ENCODE results near the gene ROCK2.

ROCK2 gene

GRCh38 chr2:11344342-11344955 lies at the start of gene ROCK2:
ROCK2 (minus strand) TSS chr2:11344636; CDS start chr2:11344136, 500 bp downstream.
- peak; percentile 73 for DNase-seq

- DNase-seq, result no peak
Observed at GRCh38 chr2:11393711-11394236, 49.3 kb upstream of the ROCK2 start.

- DNase-seq, result no peak
Observed at GRCh38 chr2:11391942-11392266, 47.5 kb upstream of the ROCK2 start.

- DNase-seq, result no peak
Observed at GRCh38 chr2:11390399-11390658, 45.9 kb upstream of the ROCK2 start.

GRCh38 chr2:11389551-11390398 lies 45.3 kb upstream of the ROCK2 start:
- no peak for DNase-seq

GRCh38 chr2:11389052-11389420 lies 44.6 kb upstream of the ROCK2 start:
- DNase-seq, result no peak

- no peak for DNase-seq
Observed at GRCh38 chr2:11388262-11389051, 44.0 kb upstream of the ROCK2 start.

- no peak for DNase-seq
Observed at GRCh38 chr2:11387843-11388242, 43.4 kb upstream of the ROCK2 start.

GRCh38 chr2:11387100-11387390 lies 42.6 kb upstream of the ROCK2 start:
- no peak for DNase-seq

- no peak for DNase-seq
Observed at GRCh38 chr2:11385847-11386246, 41.4 kb upstream of the ROCK2 start.

GRCh38 chr2:11385216-11385615 lies 40.8 kb upstream of the ROCK2 start:
- no peak for DNase-seq

- DNase-seq, result no peak
Observed at GRCh38 chr2:11379558-11379957, 35.1 kb upstream of the ROCK2 start.

GRCh38 chr2:11377928-11378545 lies 33.6 kb upstream of the ROCK2 start:
- DNase-seq, result no peak

- DNase-seq, result no peak
Observed at GRCh38 chr2:11376071-11376470, 31.6 kb upstream of the ROCK2 start.

GRCh38 chr2:11375689-11376027 lies 31.2 kb upstream of the ROCK2 start:
- no peak for DNase-seq

GRCh38 chr2:11375025-11375688 lies 30.7 kb upstream of the ROCK2 start:
- no peak for DNase-seq

GRCh38 chr2:11373096-11373495 lies 28.7 kb upstream of the ROCK2 start:
- no peak for DNase-seq

- no peak for DNase-seq
Observed at GRCh38 chr2:11371092-11371937, 26.9 kb upstream of the ROCK2 start.

- DNase-seq, result no peak
Observed at GRCh38 chr2:11370377-11371091, 26.1 kb upstream of the ROCK2 start.

GRCh38 chr2:11368059-11368572 lies 23.7 kb upstream of the ROCK2 start:
- DNase-seq, result no peak

- DNase-seq, result no peak
Observed at GRCh38 chr2:11367170-11367730, 22.8 kb upstream of the ROCK2 start.
